Calu3 (cell line): ENCODE measurements around the gene ANKRD13D. TPM values are rescaled to one million over a fixed set of nuclear protein-coding genes. Genes with fewer than 3 reads are reported as not detected.

Source experiments
- BruUV-seq: library from RNA; stranded (reverse); fragments of 400-500 nt; replicated peaks from 2 replicates; lab custom pipeline; 2021; lab: Mats Ljungman, UMichigan
- CTCF ChIA-PET: fragments of 300-600 bp; sonication (Branson Sonifier 250); formaldehyde crosslinking; loops from one replicate; lab custom pipeline; 2022; ENCODE audit warnings: antibody characterized with exemption; lab: Charles Lee
- DNase-seq: peaks from one replicate; pipeline ENCODE4 v3.0.0; 2022
- H3K27ac Mint-ChIP-seq: one replicate; pipeline ENCODE4 v1.8.0; 2022; ENCODE audit warnings: mixed read lengths; ENCODE audit not compliant: unreplicated experiment
- H3K27me3 Mint-ChIP-seq: one replicate; pipeline ENCODE4 v1.8.0; 2022; ENCODE audit warnings: mixed read lengths; ENCODE audit not compliant: unreplicated experiment
- H3K36me3 Mint-ChIP-seq: one replicate; pipeline ENCODE4 v1.8.0; 2022; ENCODE audit warnings: mild to moderate bottlenecking, moderate library complexity, mixed read lengths; ENCODE audit not compliant: insufficient read depth, unreplicated experiment
- H3K4me1 Mint-ChIP-seq: one replicate; pipeline ENCODE4 v1.8.0; 2022; ENCODE audit warnings: mild to moderate bottlenecking, low read depth, mixed read lengths; ENCODE audit not compliant: unreplicated experiment
- H3K4me3 Mint-ChIP-seq: one replicate; pipeline ENCODE4 v1.8.0; 2022; ENCODE audit warnings: mild to moderate bottlenecking, low read depth, moderate library complexity, mixed read lengths; ENCODE audit not compliant: unreplicated experiment
- H3K9me3 Mint-ChIP-seq: one replicate; pipeline ENCODE4 v1.8.0; 2022; ENCODE audit warnings: low read depth, mixed read lengths; ENCODE audit not compliant: unreplicated experiment
- intact Hi-C: fragments of 100-400 bp; cut with micrococcal nuclease; formaldehyde crosslinking; loops from one replicate; pipeline ENCODE4 v1.10.0; 2022; ENCODE audit not compliant: unreplicated experiment
- total RNA-seq: library from RNA; stranded (reverse); gene quantifications from 2 replicates; pipeline ENCODE4 v1.2.3, GENCODE V29; 2022
- TF ChIP-seq, protein P1 (sequence below): fragments of 200-600 bp; IDR thresholded peaks from one replicate; pipeline ENCODE4 v1.8.0; 2022; ENCODE audit warnings: antibody characterized with exemption; ENCODE audit not compliant: unreplicated experiment

Gene ANKRD13D
- total RNA-seq, 1 experiment from 2014 or later: 50.8 TPM

DNA sequence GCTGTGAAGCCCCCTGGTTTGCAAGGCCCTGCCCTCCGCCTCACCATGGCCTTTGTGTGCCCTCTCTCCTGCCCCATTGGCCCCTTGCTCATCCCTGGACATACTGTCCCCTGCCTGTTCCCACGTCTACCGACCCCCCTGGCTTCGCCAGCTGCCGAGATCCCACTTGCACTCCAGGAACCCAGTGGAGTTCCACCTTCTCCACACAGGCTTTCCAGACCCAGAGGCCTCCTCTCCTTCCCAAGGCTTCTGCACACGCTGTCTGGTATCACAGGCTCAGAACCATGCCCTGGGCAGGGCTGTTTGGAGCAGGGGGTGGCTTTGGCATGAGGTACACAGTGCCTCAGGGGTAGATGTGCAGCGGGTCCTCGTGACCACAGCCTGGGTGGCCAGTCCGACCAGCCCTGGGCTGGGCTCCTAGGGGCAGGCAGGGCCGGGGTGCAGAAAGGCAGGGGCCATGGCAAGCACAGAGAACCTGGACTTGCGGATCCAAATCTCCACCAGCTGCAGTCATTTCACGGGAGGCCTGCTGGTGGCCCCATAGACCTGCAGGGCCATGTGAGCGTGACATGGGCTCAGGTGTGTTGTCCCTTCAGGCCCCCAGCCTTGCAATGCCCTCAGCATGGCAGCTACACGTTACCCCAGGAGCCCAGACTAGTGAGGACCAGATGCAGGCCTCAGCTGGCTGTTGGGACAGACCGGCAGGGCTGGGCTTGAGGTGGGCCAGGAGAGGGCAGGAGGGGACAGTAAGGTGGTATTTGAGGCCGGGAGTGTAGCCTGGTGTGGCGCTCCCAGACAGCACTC is 13.3 kb upstream of the ANKRD13D start:
- no peaks in the 10 kb centered on the region for H3K9me3 Mint-ChIP-seq
- TF ChIP-seq, protein P1, sequence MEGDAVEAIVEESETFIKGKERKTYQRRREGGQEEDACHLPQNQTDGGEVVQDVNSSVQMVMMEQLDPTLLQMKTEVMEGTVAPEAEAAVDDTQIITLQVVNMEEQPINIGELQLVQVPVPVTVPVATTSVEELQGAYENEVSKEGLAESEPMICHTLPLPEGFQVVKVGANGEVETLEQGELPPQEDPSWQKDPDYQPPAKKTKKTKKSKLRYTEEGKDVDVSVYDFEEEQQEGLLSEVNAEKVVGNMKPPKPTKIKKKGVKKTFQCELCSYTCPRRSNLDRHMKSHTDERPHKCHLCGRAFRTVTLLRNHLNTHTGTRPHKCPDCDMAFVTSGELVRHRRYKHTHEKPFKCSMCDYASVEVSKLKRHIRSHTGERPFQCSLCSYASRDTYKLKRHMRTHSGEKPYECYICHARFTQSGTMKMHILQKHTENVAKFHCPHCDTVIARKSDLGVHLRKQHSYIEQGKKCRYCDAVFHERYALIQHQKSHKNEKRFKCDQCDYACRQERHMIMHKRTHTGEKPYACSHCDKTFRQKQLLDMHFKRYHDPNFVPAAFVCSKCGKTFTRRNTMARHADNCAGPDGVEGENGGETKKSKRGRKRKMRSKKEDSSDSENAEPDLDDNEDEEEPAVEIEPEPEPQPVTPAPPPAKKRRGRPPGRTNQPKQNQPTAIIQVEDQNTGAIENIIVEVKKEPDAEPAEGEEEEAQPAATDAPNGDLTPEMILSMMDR: no peak
- DNase-seq: no peak
- H3K4me1 Mint-ChIP-seq: peaks cover 1% of the 10 kb centered on the region
- intact Hi-C loops: no loop called here
- no peaks in the 10 kb centered on the region for H3K27me3 Mint-ChIP-seq
- CTCF ChIA-PET: interaction anchor here (0.6 kb wide), 1 partner anchor 679 kb away, joined by 3 read pairs; no protein-coding TSS in a partner anchor
- no TSS peak for BruUV-seq
- H3K36me3 Mint-ChIP-seq: peaks cover 47% of the 10 kb centered on the region
- H3K27ac Mint-ChIP-seq: no peak overlapping the region
- no peak overlapping the region for H3K4me3 Mint-ChIP-seq

DNA sequence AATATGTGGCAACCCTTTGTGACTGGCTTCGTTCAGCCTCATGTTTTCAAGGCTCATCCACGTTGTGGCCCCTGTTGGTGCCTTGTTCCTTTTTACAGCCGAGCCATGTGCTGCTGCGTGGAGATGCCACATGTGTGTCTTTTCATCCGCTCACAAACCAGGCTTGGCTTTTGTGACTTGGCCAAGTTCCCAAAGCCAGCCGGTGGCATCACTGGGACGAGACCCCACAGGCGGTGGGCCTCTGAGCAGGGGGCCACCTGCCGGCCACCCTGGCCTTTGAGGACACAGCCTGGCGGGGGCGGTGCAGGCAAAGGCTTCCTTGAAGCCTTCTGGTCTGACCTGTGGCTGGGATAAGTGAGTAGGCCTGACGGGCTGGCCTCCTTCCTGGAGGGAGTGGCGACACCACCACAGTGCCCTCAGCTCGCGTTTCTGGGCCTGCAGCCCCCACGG is 12.3 kb upstream of the ANKRD13D start:
- Mint-ChIP-seq H3K27me3 (no peaks in the 10 kb centered on the region), H3K9me3 (no peaks in the 10 kb centered on the region), H3K27ac (no peak overlapping the region), H3K36me3 (peaks cover 45% of the 10 kb centered on the region), H3K4me1 (no peaks in the 10 kb centered on the region), H3K4me3 (no peak overlapping the region)
- DNase-seq: no peak
- no TSS peak for BruUV-seq
- CTCF ChIA-PET: no interaction called here
- intact Hi-C loops: no loop called here
- TF ChIP-seq, protein P1: no peak

DNA sequence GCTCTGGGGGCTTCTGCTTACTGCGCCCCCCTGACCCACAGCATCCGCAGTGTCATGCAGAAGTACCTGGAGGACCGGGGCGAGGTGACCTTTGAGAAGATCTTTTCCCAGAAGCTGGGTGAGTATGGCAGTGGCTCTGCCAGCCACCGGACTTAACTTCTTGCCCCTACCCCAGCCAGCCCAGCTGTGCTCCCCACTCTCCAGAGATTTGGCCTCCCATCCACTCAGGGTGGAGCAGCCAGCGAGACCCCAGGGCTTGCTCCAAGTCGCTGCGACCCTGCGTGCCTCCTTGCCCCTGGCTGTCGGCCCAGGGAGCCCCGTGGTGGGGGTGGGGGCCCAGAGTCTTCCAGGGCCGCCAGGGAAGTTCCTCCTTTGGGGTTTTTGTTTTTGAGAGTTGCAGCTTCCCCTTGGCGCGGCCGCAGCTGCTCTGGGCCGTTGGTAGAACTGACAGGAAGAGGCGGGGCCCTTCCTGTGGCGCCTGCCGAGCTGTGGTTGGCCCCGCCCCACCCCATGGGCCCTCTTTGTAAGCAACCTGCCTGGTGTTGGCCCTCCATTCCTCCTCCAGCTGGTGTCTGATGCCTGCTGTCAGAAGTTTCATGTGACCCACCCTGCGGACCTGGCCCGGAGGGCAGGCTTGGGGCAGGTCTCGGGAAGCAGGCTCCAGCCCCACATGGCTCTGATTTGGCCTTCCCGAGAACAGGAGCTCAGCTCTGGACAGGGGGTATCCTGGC is 11.7 kb upstream of the ANKRD13D start:
- CTCF ChIA-PET: no interaction called here
- no peak overlapping the region for H3K4me3 Mint-ChIP-seq
- H3K27ac Mint-ChIP-seq: no peak overlapping the region
- peaks cover 46% of the 10 kb centered on the region for H3K36me3 Mint-ChIP-seq
- BruUV-seq: no TSS peak
- no peak for DNase-seq
- TF ChIP-seq, protein P1: no peak
- intact Hi-C loops: no loop called here
- no peaks in the 10 kb centered on the region for H3K9me3 Mint-ChIP-seq
- H3K4me1 Mint-ChIP-seq: no peaks in the 10 kb centered on the region
- H3K27me3 Mint-ChIP-seq: no peaks in the 10 kb centered on the region

DNA sequence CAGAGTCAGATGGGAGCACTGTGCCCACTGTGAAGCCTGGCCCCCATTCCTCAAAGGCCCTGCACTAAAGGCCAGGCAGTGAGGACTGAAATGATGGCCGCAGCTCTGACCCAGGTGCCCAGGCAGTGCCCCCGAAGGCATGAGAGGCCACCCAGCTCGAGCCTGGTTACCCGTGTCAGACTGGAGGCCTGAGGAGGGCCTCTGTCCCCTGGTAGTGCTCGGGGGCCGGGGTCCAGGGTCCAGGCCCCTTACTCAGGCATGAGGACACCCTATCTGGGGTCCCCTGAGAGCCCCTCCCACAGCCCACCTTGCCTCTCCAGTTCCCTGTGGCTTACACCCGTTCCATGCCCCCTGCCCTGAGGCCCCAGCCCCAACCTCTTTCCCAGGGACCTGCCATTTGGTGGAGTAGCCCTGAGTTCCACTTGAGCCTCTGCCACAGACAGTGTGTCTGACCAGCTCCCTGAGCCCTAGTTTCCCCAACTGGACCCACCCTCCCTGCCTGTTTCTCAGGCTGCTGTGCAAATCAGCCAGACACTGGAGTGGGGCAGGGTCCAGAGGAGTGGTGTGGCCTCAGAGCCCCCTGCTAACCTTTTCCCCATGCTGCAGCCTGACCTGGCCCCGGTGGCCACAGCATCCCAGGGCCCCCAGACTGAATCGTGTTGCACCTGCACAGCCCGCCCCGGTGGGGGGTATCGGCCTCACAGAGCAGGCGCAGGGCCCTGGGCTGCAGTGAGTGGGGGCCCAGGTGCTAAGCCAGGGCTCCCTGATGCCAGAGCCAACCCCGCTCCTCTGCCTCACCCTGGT is 10.8 kb upstream of the ANKRD13D start:
- H3K27me3 Mint-ChIP-seq: no peaks in the 10 kb centered on the region

More for the DNA sequence above, 10.8 kb upstream of the ANKRD13D start:
- intact Hi-C loops: no loop called here
- TF ChIP-seq, protein P1: no peak
- Mint-ChIP-seq H3K27ac (no peak overlapping the region), H3K36me3 (peaks cover 54% of the 10 kb centered on the region), H3K4me1 (no peaks in the 10 kb centered on the region), H3K4me3 (no peak overlapping the region), H3K9me3 (no peaks in the 10 kb centered on the region)
- CTCF ChIA-PET: no interaction called here
- no TSS peak for BruUV-seq
- no peak for DNase-seq
